OCI-LY1 (cell line): ENCODE results near the gene GNAI2.

Experiments used
- CTCF ChIP-seq: fragments of 200-600 bp; sonication (generic), shearing (Covaris generic); IDR thresholded peaks from 2 replicates; pipeline ENCODE4 v1.5.1; 2017; ENCODE audit warnings: mild to moderate bottlenecking, antibody characterized with exemption, low read length, moderate library complexity, mixed read lengths
- EZH2 ChIP-seq: fragments of 200-600 bp; sonication (generic), shearing (Covaris generic); IDR thresholded peaks from 2 replicates; pipeline ENCODE4 v1.8.0; 2017; ENCODE audit warnings: borderline replicate concordance, mixed run types, mild to moderate bottlenecking, antibody characterized with exemption, low read length, moderate library complexity, mixed read lengths

GRCh38 chr3:50278880-50279224, 42.8 kb downstream of the GNAI2 start, which contains the start of gene LSMEM2:
- no peak for TF ChIP-seq CTCF
- no peak for TF ChIP-seq EZH2
